ENCODE results near the gene SLC2A8.

Gene SLC2A8, protein sequence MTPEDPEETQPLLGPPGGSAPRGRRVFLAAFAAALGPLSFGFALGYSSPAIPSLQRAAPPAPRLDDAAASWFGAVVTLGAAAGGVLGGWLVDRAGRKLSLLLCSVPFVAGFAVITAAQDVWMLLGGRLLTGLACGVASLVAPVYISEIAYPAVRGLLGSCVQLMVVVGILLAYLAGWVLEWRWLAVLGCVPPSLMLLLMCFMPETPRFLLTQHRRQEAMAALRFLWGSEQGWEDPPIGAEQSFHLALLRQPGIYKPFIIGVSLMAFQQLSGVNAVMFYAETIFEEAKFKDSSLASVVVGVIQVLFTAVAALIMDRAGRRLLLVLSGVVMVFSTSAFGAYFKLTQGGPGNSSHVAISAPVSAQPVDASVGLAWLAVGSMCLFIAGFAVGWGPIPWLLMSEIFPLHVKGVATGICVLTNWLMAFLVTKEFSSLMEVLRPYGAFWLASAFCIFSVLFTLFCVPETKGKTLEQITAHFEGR

DNA sequence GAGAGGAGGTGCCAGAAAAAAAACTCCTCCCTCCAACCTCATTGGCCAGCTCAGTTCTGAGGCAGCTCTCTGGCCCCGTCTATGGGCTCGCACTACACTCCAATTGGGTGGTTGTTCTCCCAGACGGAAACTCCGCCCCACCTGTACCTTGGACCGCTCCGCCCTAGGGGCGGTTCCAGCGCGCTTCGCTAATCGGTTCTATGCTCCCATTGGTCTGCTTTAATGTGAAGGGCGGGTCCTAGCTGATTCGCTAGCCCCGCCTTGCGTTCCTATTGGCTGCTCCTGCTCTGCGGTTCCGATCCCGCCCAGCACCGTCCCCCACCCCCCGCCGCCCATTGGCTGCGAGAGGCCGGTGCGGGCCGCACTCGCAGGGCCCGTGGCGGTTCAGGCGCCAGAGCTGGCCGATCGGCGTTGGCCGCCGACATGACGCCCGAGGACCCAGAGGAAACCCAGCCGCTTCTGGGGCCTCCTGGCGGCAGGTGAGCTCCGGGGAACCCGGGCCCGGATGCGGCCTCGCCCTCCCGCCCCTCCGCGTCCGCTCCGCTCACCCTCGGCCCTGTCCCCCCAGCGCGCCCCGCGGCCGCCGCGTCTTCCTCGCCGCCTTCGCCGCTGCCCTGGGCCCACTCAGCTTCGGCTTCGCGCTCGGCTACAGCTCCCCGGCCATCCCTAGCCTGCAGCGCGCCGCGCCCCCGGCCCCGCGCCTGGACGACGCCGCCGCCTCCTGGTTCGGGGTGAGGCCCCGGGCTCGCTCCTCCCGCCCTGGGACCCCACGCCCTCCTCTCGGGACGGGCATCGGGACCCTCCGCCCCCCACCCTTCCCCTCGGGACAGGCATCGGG lies at the start of gene SLC2A8:
SLC2A8 (plus strand) TSS at position 362 of the 838 bp plus-strand sequence; CDS start at position 424, 62 bp downstream.
- Histone ChIP-seq H3K4me3 (ENCODE audit: low read depth in 1 of 2, low read length in 1 of 2) (peak within 1 kb of the TSS; percentile 64 to 95), H3K27me3 (peaks cover 37% of the 10 kb centered on the region), H3K9me3 (no peaks in the 10 kb centered on the region), H3K4me1 (ENCODE audit: control insufficient read depth in 1 of 2, insufficient read depth in 1 of 2, low read depth in 1 of 2, low read length in 1 of 2) (peaks cover 19 to 21% of the 10 kb centered on the region in 2 experiments), H3K27ac (peak within 1 kb of the TSS; percentile 40), H3K36me3 (no peaks in the 10 kb centered on the region)
- TF ChIP-seq, protein P1, sequence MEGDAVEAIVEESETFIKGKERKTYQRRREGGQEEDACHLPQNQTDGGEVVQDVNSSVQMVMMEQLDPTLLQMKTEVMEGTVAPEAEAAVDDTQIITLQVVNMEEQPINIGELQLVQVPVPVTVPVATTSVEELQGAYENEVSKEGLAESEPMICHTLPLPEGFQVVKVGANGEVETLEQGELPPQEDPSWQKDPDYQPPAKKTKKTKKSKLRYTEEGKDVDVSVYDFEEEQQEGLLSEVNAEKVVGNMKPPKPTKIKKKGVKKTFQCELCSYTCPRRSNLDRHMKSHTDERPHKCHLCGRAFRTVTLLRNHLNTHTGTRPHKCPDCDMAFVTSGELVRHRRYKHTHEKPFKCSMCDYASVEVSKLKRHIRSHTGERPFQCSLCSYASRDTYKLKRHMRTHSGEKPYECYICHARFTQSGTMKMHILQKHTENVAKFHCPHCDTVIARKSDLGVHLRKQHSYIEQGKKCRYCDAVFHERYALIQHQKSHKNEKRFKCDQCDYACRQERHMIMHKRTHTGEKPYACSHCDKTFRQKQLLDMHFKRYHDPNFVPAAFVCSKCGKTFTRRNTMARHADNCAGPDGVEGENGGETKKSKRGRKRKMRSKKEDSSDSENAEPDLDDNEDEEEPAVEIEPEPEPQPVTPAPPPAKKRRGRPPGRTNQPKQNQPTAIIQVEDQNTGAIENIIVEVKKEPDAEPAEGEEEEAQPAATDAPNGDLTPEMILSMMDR (IDR thresholded peaks at IDR 0.05), result no peak

- Histone ChIP-seq H3K9me3 (no peaks in the 10 kb centered on the region), H3K4me3 (ENCODE audit: low read depth in 1 of 2, low read length in 1 of 2) (no peak overlapping the region), H3K27me3 (peaks cover 4% of the 10 kb centered on the region), H3K27ac (no peak overlapping the region), H3K4me1 (ENCODE audit: control insufficient read depth in 1 of 2, insufficient read depth in 1 of 2, low read depth in 1 of 2, low read length in 1 of 2) (no peaks in the 10 kb centered on the region), H3K36me3 (no peaks in the 10 kb centered on the region)
- TF ChIP-seq, protein P1 (IDR thresholded peaks at IDR 0.05), result no peak
Observed at GRCh38 chr9:127347831-127348776, 48.9 kb upstream of the SLC2A8 start.

DNA sequence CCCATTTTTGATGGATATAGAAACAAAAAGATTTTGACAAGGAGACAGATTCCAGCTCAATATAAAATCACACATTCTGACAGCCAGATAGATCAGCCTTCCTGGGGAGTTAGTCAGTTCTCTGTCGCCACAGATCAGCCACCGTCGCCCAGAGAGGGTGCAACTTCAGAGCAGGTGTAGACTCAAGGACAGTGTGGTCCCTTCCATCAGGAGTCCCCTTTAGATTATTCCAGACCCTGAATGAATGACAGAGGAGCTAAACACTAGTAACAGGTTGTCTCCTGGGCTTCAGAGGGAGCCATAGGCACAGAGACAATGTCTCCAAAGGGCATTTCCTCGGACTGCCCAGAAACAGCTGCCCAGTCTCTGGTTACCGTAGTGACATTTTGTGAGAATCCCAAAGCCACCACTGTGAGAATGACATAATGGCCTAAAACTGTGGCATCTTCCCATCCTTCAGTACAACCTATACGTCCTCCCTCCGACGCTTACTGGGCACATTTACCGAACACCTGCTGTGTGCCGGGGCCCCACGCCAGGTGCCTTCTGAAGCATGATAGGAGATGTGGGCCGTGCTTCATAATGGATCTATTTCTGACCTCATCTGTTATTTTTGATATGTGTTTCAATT lies 47.4 kb upstream of the SLC2A8 start:
- Histone ChIP-seq H3K27me3 (peaks cover 3% of the 10 kb centered on the region), H3K27ac (no peak overlapping the region), H3K36me3 (no peaks in the 10 kb centered on the region), H3K9me3 (no peaks in the 10 kb centered on the region), H3K4me1 (ENCODE audit: control insufficient read depth in 1 of 2, insufficient read depth in 1 of 2, low read depth in 1 of 2, low read length in 1 of 2) (no peaks in the 10 kb centered on the region), H3K4me3 (ENCODE audit: low read depth in 1 of 2, low read length in 1 of 2) (no peak overlapping the region)
- TF ChIP-seq, protein P1 (IDR thresholded peaks at IDR 0.05), result no peak

GRCh38 chr9:127351182-127352166 lies 45.5 kb upstream of the SLC2A8 start:
- TF ChIP-seq, protein P1 (IDR thresholded peaks at IDR 0.05), result no peak

More at GRCh38 chr9:127351182-127352166, 45.5 kb upstream of the SLC2A8 start:
- no peak overlapping the region for H3K4me3 ChIP-seq (ENCODE audit: low read depth in 1 of 2, low read length in 1 of 2)
- H3K27me3 ChIP-seq, result no peaks in the 10 kb centered on the region
- H3K27ac ChIP-seq, result no peak overlapping the region
- no peaks in the 10 kb centered on the region for H3K4me1 ChIP-seq (ENCODE audit: control insufficient read depth in 1 of 2, insufficient read depth in 1 of 2, low read depth in 1 of 2, low read length in 1 of 2)
- no peaks in the 10 kb centered on the region for H3K36me3 ChIP-seq
- no peaks in the 10 kb centered on the region for H3K9me3 ChIP-seq

All from neutrophil (primary cell).